HUDEP-2 (cell line): Measurements from ENCODE around the gene FOXC2.

Experiments
- DNase-seq, 76 experiments: peaks; one replicate each; lab custom pipeline; 2025; ENCODE audit not compliant: unreplicated experiment in 76 of 76; lab: John Stamatoyannopoulos, UW

Gene FOXC2

GRCh38 chr16:86566601-86566965, at the start of gene FOXC2:
TSS of gene FOXC2 (plus strand) at chr16:86566829. CDS start at chr16:86567336, 507 bp downstream.
- peak in 38 of 76 experiments; percentile 1 to 56 (median 18) for DNase-seq

- DNase-seq, result no peak
Observed at GRCh38 chr16:86517033-86517432, 49.6 kb upstream of the FOXC2 start.

- peak in 24 of 76 experiments; percentile 1 to 44 (median 14) for DNase-seq
Observed at GRCh38 chr16:86517652-86518258, 48.9 kb upstream of the FOXC2 start.

GRCh38 chr16:86519007-86519648, 47.5 kb upstream of the FOXC2 start:
- no peak for DNase-seq

- peak in 21 of 76 experiments; percentile 3 to 36 (median 13) for DNase-seq
Observed at GRCh38 chr16:86519649-86520316, 46.8 kb upstream of the FOXC2 start.

- DNase-seq, result no peak
Observed at GRCh38 chr16:86520317-86521210, 46.1 kb upstream of the FOXC2 start.

- no peak for DNase-seq
Observed at GRCh38 chr16:86521236-86522197, 45.1 kb upstream of the FOXC2 start.

- no peak for DNase-seq
Observed at GRCh38 chr16:86522634-86523033, 44.0 kb upstream of the FOXC2 start.

- DNase-seq, result no peak
Observed at GRCh38 chr16:86523166-86523740, 43.4 kb upstream of the FOXC2 start.

- DNase-seq, result no peak
Observed at GRCh38 chr16:86524029-86524428, 42.6 kb upstream of the FOXC2 start.

- no peak for DNase-seq
Observed at GRCh38 chr16:86525696-86526095, 40.9 kb upstream of the FOXC2 start.

GRCh38 chr16:86527366-86527765, 39.3 kb upstream of the FOXC2 start:
- DNase-seq, result no peak

- DNase-seq, result no peak
Observed at GRCh38 chr16:86528061-86528929, 38.3 kb upstream of the FOXC2 start.

GRCh38 chr16:86529160-86529559, 37.5 kb upstream of the FOXC2 start:
- DNase-seq, result no peak

- DNase-seq, result no peak
Observed at GRCh38 chr16:86530251-86531190, 36.1 kb upstream of the FOXC2 start.

GRCh38 chr16:86531191-86531545, 35.5 kb upstream of the FOXC2 start:
- no peak for DNase-seq

- DNase-seq, result no peak
Observed at GRCh38 chr16:86531641-86532525, 34.7 kb upstream of the FOXC2 start.
